DMS 273 (cell line): Measurements from ENCODE around the gene TMPRSS13.

ENCODE experiments used
- DNase-seq: peaks from one replicate; lab custom pipeline; 2025; ENCODE audit not compliant: unreplicated experiment; lab: John Stamatoyannopoulos, UW

The TMPRSS13 gene

DNA sequence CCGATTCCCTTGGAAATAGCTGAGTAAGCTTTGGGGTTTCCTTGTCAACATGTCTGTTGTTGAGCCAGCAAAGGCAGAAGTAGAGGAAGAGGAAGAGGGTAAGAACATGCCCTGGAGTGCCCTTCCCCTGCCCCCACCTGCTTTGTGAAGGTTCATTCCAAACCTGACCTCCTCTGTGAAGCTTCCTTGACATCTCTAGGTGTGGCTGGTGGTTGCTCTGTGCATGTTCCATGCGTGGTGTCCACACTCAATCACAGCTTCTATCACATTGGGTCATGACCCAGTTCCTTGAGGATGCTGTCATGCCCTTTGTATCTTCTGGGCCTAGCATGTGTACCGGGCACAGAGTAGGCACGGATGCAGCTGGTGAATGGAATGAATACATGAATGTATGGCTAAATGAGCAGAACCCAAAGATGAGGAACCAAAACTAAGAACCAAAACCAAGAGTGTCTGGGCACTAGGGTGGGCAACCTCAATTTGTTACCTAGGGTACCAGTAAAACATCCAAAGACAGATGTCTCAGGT, 29.0 kb downstream of the TMPRSS13 start:
- DNase-seq: no peak

DNA sequence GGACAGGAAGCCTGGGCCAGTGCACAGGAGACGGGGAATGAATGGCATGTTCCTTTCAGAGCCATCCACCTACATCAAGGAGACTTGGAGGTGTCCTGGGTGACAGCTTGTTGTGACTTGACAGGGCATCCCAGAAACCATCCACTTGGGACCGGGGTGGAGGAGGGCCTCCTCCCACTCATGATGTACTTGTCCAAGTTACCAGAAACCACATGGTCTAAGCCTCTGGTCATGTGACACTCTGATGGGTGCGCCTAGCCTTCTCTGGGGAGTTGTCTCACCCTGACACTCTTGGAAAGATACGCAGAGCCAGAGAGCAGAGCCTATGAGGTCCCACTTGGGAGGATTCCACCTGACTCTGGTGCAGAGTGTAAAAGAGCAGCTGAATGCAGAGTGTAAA, 31.1 kb downstream of the TMPRSS13 start:
- no peak for DNase-seq

DNA sequence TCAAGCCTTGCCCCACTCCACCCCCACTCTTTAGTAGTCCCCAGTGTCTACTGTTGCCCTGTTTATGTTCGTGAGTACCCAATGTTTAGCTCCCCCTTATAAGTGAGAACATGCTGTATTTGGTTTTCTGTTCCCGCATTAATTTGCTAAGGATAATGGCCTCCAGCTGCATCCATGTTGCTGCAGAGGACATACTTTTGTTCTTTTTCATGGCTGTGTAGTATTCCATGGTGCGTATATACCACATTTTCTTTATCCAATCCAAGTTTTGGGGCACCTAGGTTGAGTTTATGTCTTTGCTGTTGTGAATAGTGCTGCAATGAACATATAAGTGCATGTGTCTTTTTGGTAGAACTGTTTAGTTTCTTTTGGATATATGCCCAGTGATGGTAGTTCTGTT, 36.6 kb downstream of the TMPRSS13 start:
- no peak for DNase-seq

DNA sequence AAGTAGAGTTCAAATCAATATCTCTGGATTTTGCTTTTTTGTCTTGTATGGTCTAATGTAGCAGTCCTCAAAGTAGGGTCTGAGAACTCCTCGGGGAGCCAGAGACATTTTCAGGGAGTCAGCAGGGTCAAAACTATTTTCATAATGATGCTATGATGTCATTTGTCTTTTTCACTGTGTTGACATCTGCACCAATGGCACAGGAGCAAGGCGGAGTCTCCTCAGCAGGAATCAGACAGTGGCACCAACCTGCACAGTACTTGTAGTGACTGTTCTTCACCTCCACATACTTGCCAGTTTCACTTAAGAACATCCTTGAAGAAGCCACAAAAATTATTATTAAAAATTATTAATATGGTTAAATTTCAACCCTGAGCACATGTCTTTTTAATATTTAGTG, 37.8 kb downstream of the TMPRSS13 start:
- no peak for DNase-seq

DNA sequence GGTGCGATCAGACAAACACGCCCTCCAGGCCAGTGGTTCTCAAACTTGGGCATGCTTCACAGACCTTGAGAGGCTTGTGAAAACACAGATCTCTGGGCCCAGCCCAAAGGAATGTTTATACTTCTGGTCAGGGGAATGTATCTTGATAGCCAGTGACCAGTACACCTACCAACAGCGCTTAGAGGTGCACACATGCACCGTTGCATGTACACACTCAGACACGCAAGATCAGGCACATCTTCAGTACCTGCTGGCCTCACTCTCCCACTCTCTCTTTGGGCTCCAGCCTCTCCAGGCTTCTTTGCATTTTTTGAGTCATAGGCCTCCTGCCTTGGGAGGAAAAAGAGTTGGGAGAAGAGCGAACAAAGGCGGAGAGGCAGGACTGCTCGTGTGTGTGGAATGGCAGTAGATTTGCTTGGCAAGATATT, 41.0 kb downstream of the TMPRSS13 start:
- DNase-seq: no peak

DNA sequence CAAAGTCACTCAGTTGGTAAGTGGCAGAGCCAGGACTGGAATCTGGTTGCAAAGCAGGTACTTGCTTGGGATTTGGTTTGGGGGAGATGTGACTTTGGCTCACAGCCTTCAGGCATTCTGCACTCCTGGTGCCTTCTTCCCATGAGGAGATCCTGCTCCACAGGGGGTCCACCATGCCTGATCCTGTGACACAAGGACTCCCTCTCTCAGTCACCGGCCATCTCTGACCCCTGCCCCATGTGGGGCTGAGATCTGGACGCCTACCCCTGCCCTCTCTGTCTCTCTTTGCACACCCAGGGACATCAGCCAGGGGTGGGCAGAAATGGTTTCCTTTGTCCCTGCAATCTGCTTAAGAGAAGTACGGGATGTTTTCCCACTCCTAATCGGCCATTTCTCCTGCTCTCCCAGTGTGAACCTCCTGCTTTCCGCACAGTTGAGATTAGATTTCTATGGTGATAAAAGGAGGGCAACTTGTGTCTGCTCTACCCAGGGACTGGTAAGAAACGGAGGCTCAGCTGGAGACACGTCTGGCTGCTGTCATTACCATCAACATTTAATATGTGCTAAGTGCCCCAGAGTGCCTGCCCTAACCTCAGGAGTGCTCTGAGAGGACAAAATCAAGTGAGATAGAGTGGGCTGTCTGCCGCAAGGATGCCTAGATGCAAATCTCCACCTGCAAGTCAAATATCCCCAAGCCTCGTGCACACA, 41.6 kb downstream of the TMPRSS13 start:
- no peak for DNase-seq

DNA sequence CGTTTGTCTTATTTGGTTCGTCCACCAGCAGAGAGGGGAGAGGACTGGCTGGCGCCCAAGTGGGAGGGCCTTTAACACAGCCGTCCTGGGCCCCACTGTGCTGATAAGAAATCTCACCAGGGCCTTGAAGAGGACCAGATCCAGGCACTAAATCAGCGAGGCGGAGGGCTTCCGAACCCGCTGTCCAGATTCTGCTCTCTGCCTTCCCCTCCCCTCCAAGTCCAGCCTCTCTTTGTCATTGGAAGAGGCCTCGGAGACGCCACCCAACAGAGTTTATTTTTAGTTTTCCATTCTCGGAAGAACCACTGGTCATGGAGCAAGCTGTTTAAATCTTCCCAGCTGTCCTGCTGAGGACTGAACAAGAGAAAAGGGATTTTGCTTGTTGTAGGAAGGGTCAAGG, 43.4 kb downstream of the TMPRSS13 start:
- no peak for DNase-seq

DNA sequence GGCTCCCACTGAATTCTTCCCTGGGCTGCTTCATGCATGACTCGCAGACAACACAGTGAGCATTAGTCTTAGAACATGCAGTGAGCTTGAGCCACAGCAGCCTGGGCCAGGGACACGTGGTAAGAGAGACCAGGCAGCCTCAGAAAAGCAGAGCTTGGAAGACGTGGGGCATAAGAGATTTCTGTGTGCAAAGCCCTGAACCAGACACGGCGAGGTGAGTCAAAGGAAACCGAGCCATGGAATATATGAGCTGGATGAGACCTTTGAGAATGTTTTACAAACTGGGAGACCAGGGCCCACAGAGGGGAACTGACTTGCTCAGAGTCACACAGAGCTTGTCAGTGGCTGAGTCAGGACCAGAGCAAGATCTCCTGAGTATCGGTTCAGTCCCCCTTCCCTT, 44.2 kb downstream of the TMPRSS13 start:
- DNase-seq: no peak

DNA sequence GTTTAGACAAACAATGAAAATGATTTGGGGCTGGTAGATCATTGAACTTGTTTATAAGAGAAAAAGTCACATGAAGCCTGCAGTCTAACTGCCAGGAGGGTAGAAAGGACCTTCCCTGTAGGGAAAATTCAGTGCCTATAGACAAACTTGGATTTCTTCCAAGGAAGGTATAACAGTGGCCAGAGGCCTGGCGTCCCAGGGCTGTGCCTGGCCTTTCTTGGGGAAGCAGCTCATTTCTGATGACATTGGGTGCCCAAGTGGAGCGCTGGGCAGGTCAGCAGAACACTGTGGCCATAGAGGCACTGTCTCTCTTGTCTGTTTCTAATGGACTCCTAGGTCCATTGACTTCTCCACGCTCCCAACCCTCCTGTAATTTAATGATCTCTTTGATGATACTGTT, 46.1 kb downstream of the TMPRSS13 start:
- DNase-seq: no peak

DNA sequence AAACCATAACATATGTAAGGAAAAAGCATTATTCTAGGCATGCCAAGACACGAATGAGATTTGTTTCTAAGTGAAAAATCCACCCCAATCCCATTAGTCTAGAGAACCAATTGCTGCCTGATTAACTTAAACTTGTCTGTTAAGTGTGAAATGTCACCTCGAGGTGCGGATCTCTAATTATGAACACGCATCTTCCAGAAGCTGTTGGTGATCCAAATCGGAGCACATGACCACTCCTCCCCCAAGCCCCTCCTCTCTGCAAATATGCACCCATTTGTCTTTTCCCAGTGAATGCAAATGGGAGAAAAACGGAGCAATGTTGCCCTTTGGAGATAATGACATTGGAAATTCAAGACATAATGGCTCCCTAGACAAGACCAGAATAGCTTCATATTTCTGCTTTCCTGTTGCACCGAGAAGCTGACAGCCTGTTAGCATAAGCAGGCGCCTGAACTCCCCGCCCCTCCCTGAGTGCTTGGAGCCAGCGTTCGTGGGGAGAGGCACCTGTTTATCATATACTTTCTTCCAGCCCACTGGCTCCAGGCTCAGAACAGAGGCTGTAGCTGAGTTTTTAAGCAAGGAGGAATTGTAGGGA, 46.8 kb downstream of the TMPRSS13 start:
- DNase-seq: peak; percentile 49

DNA sequence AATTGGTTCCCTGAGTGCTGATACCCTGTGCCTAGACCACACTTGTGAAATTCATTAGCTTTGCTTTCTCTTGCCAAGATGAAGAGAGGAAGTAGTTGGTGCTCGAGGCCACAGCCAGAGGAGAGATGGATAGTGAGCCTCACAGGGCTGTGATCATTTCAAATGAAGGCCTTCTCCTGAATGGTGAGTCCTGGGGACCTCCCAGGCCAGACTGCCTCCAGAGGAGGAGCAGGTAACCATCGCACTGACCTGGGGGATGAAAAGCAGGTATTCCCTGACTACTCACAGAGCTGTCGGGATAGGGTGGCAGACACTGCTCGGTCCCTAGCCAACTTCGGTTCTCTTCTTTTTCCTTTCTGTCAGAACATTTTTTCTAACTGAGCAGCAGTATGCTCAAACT, 48.0 kb downstream of the TMPRSS13 start:
- DNase-seq: no peak

DNA sequence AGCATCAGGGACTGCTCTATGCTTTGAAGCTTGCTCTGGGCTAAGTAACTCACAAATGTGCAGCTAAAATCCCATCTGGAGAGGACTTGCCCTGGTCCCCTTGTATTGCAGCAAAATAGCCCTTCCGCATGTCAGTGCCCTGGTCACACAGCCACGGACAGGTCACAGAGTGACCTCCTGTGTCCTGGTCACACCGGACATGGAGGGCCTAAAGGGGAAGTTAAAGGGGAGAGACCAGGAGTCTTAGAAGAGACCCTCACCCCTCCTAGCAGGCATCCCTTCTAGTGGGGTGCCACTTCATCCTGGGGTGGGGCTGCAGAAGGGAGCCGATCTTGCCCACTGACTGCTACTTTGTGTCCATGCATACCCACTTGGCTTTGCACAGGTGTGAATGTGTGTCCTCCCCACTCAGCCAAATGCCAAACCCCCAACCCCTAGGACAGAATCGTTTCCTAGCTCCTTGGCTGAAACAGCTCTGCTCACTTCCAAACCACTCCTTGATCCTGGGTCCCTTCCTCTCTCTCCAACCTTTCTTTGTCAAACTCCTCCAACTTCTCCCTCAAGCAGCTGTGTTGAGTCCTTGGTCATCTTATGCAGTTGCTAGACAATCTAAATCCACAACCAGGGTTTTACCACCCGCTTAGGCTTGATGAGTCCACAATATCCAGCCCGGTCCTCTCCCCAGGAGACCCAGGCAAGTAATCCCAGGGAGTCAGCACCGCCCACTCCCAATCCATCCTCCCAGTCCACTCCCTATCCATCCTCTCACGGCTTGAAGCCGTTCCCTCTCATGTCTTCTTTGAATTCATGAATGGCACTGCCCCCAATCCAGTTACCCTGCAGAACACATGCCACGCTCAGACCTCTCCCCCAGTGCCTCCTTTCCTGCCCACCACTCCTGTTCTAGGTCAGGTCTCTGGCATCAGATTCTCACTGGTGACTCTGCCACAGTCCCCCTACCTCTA, 49.4 kb downstream of the TMPRSS13 start:
- DNase-seq: no peak

DNA sequence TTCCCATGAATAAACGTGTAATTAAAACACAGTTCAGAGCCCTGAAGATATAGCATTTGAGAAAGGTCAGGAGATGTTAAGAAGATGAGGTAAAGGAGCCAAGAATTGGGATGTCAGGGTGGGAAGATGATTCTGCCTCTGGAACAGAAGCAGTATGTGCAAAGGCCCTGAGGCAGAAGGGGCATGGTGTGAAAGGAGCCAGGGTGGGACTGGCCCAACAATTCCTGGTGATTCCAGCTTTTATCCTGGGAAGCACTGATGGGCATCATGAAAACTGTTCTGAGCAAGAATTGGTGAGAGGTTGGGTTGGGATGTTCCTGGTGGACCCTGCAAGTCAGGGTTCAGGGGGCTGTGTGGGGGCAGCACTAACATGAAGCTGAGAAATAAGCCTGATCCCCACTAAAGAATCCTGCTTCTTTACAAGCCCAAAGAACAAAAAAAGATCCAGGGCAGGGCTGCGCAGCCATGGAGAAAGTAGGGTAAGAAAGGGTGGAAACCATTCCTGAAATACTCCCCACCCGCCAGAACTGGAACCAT, 50.2 kb downstream of the TMPRSS13 start:
- DNase-seq: no peak

DNA sequence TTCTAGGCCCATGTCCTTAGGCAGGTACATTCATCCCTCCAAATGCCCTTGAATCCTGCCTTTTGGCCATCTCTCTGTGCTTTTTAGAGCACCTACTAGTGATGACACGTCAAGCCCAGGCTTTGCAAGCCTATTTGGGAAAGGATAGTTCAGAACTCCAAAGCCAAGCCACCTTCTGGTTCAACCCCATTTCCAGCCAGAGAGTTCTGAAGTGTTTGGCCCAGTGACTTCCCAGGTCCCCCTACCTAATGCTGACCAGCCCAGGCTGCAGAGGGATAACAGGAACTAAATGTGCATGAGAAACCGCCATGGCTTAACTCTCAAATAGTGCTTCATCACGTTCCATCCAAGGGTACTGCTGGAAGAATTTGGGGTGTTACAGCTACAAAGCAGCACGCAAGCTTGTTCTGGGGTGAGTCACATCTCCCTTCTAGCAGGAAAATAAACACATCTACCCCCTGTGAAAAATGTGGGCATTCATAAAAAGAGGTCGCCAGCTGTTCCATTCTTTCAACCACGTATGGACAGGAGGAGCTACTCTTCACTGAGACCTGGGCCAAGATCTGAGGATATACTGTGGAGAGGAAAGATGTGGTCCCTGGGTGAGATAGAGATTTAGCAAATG, 50.8 kb downstream of the TMPRSS13 start:
- DNase-seq: no peak

DNA sequence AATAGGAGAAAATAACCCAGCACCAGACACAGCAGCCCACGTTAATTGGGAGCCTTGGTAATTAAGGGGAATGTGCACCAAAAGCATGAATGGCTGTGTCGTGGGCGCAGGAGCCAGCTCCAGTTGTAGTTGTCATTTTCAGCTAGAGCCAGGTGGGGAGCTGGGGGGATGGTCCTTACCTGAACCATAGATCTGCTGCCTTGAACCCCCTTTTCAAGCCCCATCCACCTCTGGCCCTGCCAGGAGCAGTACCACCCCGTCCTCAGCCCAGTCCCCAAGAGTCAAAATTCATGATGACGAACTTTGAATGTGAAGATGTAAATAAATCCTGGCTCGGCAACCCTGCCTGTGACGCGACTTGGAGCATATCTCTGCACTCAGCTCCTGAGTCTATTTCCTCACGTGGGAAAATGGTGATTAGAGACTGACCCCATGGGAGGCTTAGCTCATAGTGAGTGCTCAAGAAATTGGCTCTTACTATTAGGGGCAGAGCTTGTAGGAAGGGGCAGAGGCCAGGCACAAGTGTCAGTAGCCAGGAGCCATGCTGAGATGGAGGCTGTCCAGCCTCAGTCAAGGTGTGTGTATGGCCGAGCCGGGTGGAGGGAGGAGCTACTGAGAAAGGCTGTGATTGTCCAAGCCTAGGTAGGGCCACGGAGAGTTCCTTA, 52.0 kb downstream of the TMPRSS13 start:
- no peak for DNase-seq

DNA sequence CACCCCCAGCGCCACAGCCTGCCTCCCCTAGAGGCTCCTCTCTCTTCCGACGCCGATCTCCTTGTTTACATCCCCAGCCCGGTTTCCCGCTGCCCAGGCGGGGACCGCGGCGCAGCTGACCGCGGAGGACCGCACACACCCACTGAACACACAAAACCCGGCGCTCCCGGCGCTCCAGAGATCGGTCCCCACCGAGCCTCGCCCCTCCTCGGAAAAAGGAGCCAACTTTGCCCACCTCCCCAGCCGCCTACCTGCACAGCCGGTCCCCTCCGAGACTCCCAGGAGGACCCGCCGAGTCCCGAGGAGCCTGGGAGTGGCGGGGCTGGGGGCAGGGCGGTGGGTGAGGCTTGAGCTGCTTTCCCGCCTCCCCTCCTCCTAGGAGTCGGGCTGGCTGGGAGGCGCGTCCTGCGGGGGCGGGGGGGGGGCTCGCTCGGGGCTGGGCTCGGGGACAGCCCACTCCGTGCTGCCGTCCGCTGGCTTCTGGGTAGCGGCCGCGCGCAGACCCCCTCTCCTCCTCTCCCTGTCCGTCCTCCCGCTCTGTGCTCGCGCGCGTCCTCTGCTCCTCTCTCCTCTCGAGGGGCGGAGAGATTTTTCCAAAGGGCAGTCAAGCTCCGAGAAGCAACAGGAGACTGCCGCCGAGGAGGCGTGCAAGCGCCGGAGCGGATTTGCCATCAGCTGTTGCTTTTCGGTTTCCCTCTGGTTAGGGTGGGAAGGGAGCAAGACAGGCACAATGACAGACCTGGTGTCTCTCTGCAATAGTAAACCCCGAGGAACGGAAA, 52.7 kb downstream of the TMPRSS13 start, which contains the start of gene FXYD6:
Gene FXYD6, minus strand, starts transcription at position 318 of the 779 bp plus-strand sequence. CDS start 33,882 bp downstream, outside the sequence.
- peak; percentile 70 for DNase-seq

DNA sequence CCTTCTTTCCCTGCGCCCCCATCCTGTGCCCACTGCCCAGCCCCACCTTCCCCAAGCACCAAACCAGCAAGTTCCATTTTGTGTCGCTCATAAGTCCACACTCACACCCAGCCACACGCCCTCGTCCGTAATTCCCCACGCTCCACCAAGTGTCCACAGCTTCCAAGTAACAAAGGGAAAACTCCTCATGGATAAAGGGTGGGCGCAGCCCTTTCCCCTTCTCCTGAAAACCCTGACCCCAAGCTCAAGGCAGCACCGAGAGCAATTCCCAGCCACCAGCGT, 53.2 kb downstream of the TMPRSS13 start:
- DNase-seq: no peak

DNA sequence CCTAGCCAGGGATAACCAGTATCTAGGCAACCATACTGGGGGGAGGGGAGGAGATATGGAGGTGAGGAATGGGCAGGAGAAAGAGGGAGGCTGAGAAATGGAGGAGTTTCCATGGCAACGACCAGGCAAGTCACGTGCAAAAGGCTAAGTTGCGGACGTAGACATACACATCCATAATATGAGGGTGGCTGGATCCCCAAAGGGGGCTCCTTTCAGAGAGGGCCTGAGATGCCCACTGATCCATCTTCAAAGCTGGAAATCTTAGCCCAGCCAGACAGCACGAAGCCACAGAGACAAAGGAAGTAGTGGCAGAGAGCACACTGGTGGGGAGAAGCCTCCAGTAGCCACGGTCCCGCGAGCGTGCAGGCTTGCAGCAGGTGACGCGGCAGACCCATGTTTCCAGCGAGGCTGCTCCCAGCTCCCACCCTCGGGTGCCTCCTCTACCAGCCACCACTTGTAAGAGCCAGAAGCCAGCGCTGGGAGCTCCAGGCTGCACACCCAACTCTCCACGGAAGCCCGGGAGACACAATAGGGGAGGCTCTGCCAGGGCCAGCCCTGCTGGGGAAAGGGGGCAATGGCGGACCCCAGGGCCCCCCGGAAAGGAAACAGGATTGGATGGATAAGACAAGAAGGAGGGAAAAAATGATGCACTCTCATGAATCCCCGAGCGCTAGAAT, 53.7 kb downstream of the TMPRSS13 start:
- DNase-seq: peak; percentile 31

DNA sequence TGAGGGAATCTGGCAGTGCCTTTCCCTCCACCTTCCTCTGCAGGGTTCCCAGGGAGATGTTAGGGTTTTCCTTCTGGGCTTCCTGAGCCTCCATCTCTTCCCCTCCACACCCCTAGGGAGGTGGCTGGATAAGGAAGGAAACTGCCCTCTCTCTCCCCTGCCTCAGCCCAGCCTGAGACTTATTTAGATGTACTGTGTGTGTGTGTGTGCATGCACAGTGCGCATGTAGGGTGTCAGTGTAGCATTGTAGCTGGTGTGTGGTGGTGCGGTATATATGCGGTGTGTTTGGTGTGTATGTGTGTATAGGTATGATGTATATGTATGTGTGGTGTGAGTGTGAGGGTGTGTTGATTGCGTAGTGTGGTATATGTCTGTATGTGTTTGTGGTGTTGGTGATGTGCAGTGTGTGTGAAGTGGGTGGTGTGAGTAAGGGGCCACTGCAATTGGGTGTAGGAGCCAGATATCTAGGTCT, 54.3 kb downstream of the TMPRSS13 start:
- no peak for DNase-seq
